Prostate gland (tissue), 2 donors: ENCODE data around the gene DNAJC22. TPM values are rescaled to one million over a fixed set of nuclear protein-coding genes. Genes with fewer than 3 reads are reported as not detected.

Experiments used
- DNase-seq: peaks from one replicate; pipeline ENCODE4 v3.0.0-alpha.2; 2019; ENCODE audit warnings: low spot score
- H3K27ac ChIP-seq, 2 donors: fragments of 200-600 bp; sonication (generic); 2 replicates each; pipeline ENCODE4 v1.5.1; 2017 to 2019
- H3K27me3 ChIP-seq: fragments of 200-600 bp; sonication (generic); replicated peaks from 2 replicates; pipeline ENCODE4 v1.5.1; 2019; ENCODE audit not compliant: insufficient read depth
- H3K36me3 ChIP-seq, 2 donors: fragments of 200-600 bp; sonication (generic); 1 replicate in 1 of 2; 2 replicates in 1 of 2; pipeline versions ENCODE4 v1.5.1 to v1.8.1; 2017 to 2019
- H3K4me1 ChIP-seq: fragments of 200-600 bp; sonication (generic); replicated peaks from 2 replicates; pipeline ENCODE4 v1.5.1; 2019
- H3K4me3 ChIP-seq, 2 donors: fragments of 200-600 bp; sonication (generic); 2 replicates each; pipeline ENCODE4 v1.5.1; 2017 to 2019
- H3K9me3 ChIP-seq: fragments of 200-600 bp; sonication (generic); 2 replicates; pipeline ENCODE4 v1.5.1; 2017
- CTCF ChIP-seq, 4 experiments: fragments of 200-600 bp in 2 of 4; fragments of 450-650 bp in 2 of 4; sonication (generic) in 2 of 4; IDR thresholded peaks; 1 replicate in 3 of 4; 2 replicates in 1 of 4; pipeline ENCODE4 v1.5.1; 2016 to 2019; ENCODE audit warnings: antibody characterized with exemption in 4 of 4, mild to moderate bottlenecking in 2 of 4, moderate library complexity in 2 of 4
- POLR2A ChIP-seq: fragments of 450-650 bp; IDR thresholded peaks from one replicate; pipeline ENCODE4 v1.6.1; 2016; ENCODE audit warnings: antibody characterized with exemption, mild to moderate bottlenecking
- POLR2AphosphoS5 ChIP-seq: sonication (generic); formaldehyde crosslinking; IDR thresholded peaks from one replicate; pipeline ENCODE4 v1.6.1; 2017; ENCODE audit warnings: antibody characterized with exemption
- WGBS: methylation state at CpG from one replicate; pipeline ENCODE4 v1.1.5; 2018; 5-methylcytosine and 5-hydroxymethylcytosine counted together
- intact Hi-C: fragments of 100-400 bp; cut with DNase I; formaldehyde crosslinking; loops from one replicate; pipeline ENCODE4 v1.14.2; 2022
- total RNA-seq, 2 donors: library from RNA; depleted of rRNA; stranded (reverse); fragments of >200 nt; gene quantifications; one replicate each; pipeline ENCODE4 v1.1.0, GENCODE V29; 2016

Gene DNAJC22
- total RNA-seq, 2 donors from 2014 or later: 0.23 to 4.3 TPM

GRCh38 chr12:49349266-49349665 is 2.6 kb downstream of the DNAJC22 start:
- TF ChIP-seq CTCF (IDR thresholded peaks at IDR 0.05): no peak
- no peak for TF ChIP-seq POLR2AphosphoS5
- TF ChIP-seq POLR2A: no peak
- Histone ChIP-seq H3K4me3 (no peak overlapping the region), H3K27ac (no peak overlapping the region), H3K27me3 (peaks cover 11% of the 10 kb centered on the region), H3K36me3 (no peaks in the 10 kb centered on the region), H3K4me1 (peaks cover 25% of the 10 kb centered on the region), H3K9me3 (no peaks in the 10 kb centered on the region)
- intact Hi-C loops: no loop called here
- 94% methylated on average over 11 of the region's 11 CpGs for WGBS
- no peak for DNase-seq

GRCh38 chr12:49352351-49352750 is 5.7 kb downstream of the DNAJC22 start:
- intact Hi-C loops: no loop called here
- WGBS: 83% methylated on average over 2 of the region's 2 CpGs
- Histone ChIP-seq H3K36me3 (no peaks in the 10 kb centered on the region), H3K4me3 (no peak overlapping the region), H3K27me3 (no peaks in the 10 kb centered on the region), H3K4me1 (peaks cover under 1% of the 10 kb centered on the region), H3K9me3 (no peaks in the 10 kb centered on the region), H3K27ac (no peak overlapping the region)
- DNase-seq: no peak
- TF ChIP-seq POLR2AphosphoS5 (no peak), CTCF (IDR thresholded peaks at IDR 0.05) (no peak), POLR2A (no peak)

GRCh38 chr12:49355913-49356312 is 9.2 kb downstream of the DNAJC22 start:
- no peaks in the 10 kb centered on the region for H3K36me3 ChIP-seq
- intact Hi-C loops: loop anchor here (5.0 kb wide), 1 partner anchor 156 kb away; no protein-coding TSS in a partner anchor
- no peaks in the 10 kb centered on the region for H3K27me3 ChIP-seq
- no peak overlapping the region for H3K4me3 ChIP-seq
- whole genome bisulfite sequencing: 97% methylated on average over 10 of the region's 10 CpGs
- DNase-seq: no peak
- no peak overlapping the region for H3K27ac ChIP-seq
- H3K9me3 ChIP-seq: no peaks in the 10 kb centered on the region
- no peaks in the 10 kb centered on the region for H3K4me1 ChIP-seq
- TF ChIP-seq POLR2A (no peak), POLR2AphosphoS5 (no peak), CTCF (IDR thresholded peaks at IDR 0.05) (no peak)

GRCh38 chr12:49357103-49357678 is 10.5 kb downstream of the DNAJC22 start:
- Histone ChIP-seq H3K4me3 (no peak overlapping the region), H3K27ac (no peak overlapping the region), H3K36me3 (no peaks in the 10 kb centered on the region), H3K4me1 (no peaks in the 10 kb centered on the region), H3K27me3 (no peaks in the 10 kb centered on the region), H3K9me3 (no peaks in the 10 kb centered on the region)
- intact Hi-C loops: loop anchor here (5.0 kb wide), 1 partner anchor 155 kb away; no protein-coding TSS in a partner anchor
- DNase-seq: no peak
- no peak for TF ChIP-seq POLR2A
- TF ChIP-seq CTCF (IDR thresholded peaks at IDR 0.05): peak in 3 of 4 experiments; percentile 19 to 40 (median 31)
- TF ChIP-seq POLR2AphosphoS5: no peak
- 8% methylated on average over 3 of the region's 3 CpGs for WGBS

- TF ChIP-seq CTCF (IDR thresholded peaks at IDR 0.05): peak; percentile 42 to 83 (median 74)
- peak; percentile 10 for TF ChIP-seq POLR2AphosphoS5
- no peak for TF ChIP-seq POLR2A
- no peaks in the 10 kb centered on the region for H3K36me3 ChIP-seq
- no peaks in the 10 kb centered on the region for H3K4me1 ChIP-seq
- no peak overlapping the region for H3K4me3 ChIP-seq
- WGBS: 8% methylated on average over 7 of the region's 7 CpGs
- no peaks in the 10 kb centered on the region for H3K9me3 ChIP-seq
- no peak for DNase-seq
- no peaks in the 10 kb centered on the region for H3K27me3 ChIP-seq
- H3K27ac ChIP-seq: no peak overlapping the region
- intact Hi-C loops: loop anchor here (5.0 kb wide), 1 partner anchor 154 kb away; no protein-coding TSS in a partner anchor
Observed at GRCh38 chr12:49358483-49359141, 11.9 kb downstream of the DNAJC22 start.
